ELR (cell line): ENCODE data around the gene SLC27A3.
"Not testable (repeated sequence)": the region's sequence is repeated elsewhere in the genome, so short reads cannot be mapped to it uniquely, and the experiment has no call there.

Experiments
- DNase-seq: peaks from one replicate; pipeline ENCODE4 v3.0.0-alpha.2; 2015; ENCODE audit warnings: low read depth

Gene SLC27A3

GRCh38 chr1:153779781-153780541, 4.8 kb downstream of the SLC27A3 start:
- DNase-seq = no peak

GRCh38 chr1:153780551-153780950, 5.3 kb downstream of the SLC27A3 start:
- DNase-seq = no peak

GRCh38 chr1:153782648-153783047, 7.4 kb downstream of the SLC27A3 start:
- not testable (repeated sequence) for DNase-seq

- DNase-seq = peak; percentile 90
These were observed 8.3 kb downstream of the SLC27A3 start for GRCh38 chr1:153783233-153784190.

- no peak for DNase-seq
These were observed 11.0 kb downstream of the SLC27A3 start for GRCh38 chr1:153786038-153786790.

GRCh38 chr1:153789478-153790034, 14.3 kb downstream of the SLC27A3 start:
- DNase-seq = no peak

GRCh38 chr1:153790313-153790965, 15.2 kb downstream of the SLC27A3 start:
- peak; percentile 46 for DNase-seq

- peak; percentile 63 for DNase-seq
These were observed 15.9 kb downstream of the SLC27A3 start for GRCh38 chr1:153790966-153791647.

GRCh38 chr1:153791648-153792253, 16.5 kb downstream of the SLC27A3 start:
- DNase-seq = peak; percentile 72

GRCh38 chr1:153792631-153793041, 17.4 kb downstream of the SLC27A3 start:
- DNase-seq = no peak

GRCh38 chr1:153793261-153793972, 18.2 kb downstream of the SLC27A3 start:
- no peak for DNase-seq

- DNase-seq = no peak
These were observed 18.9 kb downstream of the SLC27A3 start for GRCh38 chr1:153793973-153794615.

GRCh38 chr1:153794624-153795329, 19.6 kb downstream of the SLC27A3 start:
- DNase-seq = no peak

GRCh38 chr1:153795330-153795837, 20.2 kb downstream of the SLC27A3 start:
- DNase-seq = no peak

GRCh38 chr1:153795934-153796785, 21.0 kb downstream of the SLC27A3 start:
- DNase-seq = no peak

- peak; percentile 81 for DNase-seq
These were observed 21.8 kb downstream of the SLC27A3 start for GRCh38 chr1:153796786-153797659.
